GM03348 (cell line): Measurements from ENCODE around the gene EGFLAM.
"Not testable (repeated sequence)": the region's sequence is repeated elsewhere in the genome, so short reads cannot be mapped to it uniquely, and the experiment has no call there.

Experiments used
- DNase-seq: peaks from one replicate; pipeline ENCODE4 v3.0.0; 2012; ENCODE audit warnings: low spot score

The EGFLAM gene

DNA sequence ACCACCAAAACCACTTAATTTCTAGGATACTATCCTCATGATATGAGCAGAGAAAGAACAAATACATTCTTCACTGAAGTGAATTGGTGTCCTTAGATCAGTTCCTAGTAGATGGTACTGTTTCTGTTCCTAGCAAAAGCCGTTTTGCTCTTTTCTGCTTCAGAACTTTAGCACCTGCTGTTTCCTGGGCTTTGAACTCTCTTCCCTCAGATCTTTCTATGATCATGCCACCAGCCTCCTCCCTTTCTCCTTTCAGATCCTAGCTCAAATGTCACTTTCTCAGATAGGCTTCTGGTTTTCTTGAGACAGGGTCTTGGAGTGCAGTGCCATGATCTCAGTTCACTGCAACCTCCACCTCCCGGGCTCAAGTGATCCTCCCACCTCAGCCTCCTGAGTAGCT lies 118.0 kb downstream of the EGFLAM start:
- no peak for DNase-seq

DNA sequence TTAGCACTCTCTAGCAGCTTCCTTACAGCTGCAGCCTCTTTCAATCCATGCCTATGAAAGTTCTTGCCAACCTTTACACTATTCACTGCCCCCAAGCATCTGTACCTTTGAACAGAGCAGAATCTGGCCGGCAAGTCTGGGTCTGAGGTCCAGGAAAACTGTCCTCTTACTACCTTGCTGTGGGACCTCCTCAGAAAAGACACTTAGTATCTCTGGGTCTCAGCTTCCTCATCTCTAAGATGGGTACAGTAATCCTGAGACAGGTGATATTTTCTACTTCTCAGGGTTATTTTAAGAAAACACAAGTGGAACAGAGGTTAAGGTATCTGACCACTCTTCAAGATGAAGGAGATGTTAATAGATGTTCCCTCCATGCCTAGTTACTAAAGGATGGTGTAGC lies 120.2 kb downstream of the EGFLAM start:
- DNase-seq: no peak

DNA sequence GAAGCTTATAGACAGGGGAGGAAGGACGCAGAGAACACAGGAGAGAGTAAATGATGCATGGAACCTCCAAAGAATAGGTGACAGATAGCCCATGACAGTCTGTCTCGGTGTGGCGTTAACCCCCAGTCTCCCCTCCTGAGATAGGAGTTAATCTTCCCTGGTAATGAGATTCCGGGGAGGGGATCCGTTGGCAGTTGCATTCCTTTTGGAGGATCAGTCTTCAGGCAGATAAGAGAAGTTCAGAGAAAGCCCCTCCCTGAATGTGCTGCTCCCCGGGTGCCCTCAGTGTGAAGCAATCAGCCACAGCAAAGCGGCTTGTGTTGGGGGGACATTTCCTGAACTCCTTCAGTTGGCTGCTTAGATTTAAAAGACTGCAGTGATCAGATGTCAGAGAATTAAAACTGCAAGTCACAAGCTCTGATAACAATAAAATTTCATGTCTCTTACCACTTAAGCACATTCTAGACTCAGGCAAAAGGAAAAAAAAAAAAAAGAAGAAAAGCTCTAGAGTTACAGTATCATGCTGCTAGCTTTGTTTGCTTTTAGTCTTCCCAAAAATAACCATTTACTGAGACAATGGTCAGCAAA lies 121.1 kb downstream of the EGFLAM start:
- no peak for DNase-seq

DNA sequence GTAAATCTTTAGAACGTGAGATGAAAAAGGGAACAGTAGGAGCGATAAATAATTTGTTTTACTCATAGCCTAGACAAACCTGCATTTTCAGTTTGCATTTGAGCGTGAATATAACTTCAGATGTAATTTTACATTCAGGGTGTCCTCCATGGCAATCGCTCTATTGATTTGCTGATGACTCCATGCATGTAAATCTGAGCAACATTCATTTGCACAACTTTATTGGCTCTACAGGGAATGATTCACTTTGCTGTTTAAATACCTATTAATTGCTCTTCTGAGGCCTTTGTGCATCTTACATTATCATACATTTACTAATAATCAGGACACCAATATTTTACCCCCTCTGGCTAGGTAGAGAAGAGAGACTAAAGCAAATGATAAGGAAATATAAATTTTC lies 122.2 kb downstream of the EGFLAM start:
- no peak for DNase-seq

DNA sequence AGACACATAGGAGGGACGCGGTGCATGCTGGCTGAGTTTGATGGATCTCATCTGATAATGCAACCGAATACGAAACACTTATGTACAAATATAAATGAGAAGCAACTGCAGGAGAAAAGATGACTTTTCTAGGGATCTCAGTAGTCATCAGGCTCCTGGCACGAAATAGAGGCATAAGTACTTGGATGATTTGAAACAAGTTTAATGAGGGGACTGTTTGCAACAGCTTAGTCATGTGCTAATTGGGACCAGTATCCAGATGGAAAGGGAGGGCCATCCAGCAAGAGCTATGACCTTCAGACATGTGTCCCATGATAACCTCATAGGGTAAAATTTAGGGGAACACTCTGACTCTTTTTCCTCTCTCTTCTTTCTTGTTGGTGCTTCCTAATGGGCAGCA lies 123.0 kb downstream of the EGFLAM start:
- DNase-seq: no peak

DNA sequence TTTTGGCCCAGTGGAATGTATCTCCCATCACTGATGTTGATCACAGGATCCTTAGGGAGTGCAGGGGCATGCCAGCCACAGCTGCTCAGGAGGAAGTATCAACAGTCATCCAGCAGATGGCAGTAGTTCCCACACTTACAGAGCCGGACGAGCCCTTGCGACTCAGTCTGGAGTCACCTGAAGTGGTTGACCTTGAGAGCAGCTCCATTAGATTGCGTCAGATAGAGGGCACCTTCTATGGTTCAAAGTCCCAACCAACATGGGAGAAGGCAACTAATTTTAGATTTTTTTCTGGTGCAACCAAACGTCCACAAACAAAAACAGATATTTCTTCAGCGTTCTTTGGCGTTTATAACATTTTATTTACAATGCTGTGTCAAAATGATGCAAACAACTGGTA lies 124.5 kb downstream of the EGFLAM start:
- peak; percentile 86 for DNase-seq

DNA sequence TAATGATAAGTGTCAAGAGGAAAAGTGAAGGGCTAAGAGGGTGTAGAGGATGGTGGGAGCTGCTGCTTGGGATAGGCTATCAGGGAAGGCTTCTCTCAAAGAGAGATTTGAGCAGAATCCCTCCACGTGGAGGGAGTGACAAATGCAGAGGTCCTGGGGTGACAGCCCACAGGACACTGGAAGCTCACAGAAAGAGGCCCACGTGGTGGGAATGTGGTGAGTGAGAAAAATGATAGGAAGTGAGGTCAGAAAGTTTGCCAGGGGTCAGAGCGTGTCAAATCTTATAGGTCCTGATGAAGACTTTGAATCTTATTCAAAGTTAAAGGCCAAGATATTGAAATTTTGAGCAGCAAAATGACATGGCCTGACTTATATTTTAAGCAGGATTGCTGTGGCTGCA lies 125.3 kb downstream of the EGFLAM start:
- no peak for DNase-seq

DNA sequence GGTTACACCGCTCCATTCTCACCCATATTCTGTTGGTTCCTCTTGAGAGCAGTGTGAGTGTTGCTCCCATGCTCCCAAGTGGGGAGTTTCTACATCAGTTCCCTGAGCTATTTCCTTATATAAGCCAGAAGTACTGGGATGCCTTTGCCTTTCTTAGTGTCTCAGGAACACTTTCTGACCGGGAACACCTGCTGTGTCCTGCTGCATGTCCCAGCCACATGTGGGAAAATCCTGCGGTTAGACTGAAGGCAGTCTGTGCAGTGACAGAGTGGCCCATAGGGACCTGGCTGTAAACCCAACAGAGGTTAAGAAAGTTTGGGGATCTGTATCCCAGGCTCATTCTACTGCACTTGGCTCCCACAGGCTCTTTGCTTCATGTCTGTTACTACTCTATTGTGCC lies 126.0 kb downstream of the EGFLAM start:
- DNase-seq: no peak

DNA sequence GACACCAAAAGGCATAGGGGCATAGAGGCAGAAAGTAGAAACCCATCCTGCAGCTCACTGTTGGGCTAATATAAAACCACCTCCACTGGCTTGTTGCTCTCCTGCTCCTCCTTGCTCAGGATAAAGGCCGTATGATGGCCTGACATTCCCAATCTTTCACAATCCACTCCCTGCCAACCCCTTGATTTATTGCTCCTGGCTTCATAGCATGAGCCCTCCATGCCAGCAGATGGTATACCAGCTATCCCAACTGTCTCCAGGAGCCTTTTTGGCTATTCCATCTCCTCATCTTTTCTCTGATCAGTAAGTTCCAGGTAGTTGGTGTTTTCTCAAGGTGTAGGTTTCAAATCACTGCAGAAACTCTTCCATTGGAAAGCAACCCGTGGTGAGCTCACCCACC lies 128.8 kb downstream of the EGFLAM start:
- DNase-seq: no peak

DNA sequence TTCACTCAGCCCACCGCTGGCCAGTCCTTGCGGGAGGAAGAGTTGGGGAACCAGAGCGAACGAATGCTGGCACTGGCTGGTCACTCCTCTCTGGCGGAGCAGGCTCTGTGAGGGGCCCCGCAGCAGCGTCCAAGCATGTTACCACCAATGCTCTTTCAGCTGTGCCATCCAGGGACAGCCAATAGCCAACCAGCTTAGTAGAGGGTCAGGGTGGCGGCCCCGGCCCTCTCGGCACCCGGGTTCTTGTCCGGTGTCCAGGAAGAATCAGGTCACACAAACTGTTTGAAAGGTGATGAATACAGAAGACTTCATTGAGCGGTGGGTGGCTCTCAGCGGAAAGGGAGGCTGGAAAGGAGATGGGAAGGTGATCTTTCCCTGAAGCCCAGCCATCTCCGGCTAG lies 135.3 kb downstream of the EGFLAM start:
- DNase-seq: no peak

DNA sequence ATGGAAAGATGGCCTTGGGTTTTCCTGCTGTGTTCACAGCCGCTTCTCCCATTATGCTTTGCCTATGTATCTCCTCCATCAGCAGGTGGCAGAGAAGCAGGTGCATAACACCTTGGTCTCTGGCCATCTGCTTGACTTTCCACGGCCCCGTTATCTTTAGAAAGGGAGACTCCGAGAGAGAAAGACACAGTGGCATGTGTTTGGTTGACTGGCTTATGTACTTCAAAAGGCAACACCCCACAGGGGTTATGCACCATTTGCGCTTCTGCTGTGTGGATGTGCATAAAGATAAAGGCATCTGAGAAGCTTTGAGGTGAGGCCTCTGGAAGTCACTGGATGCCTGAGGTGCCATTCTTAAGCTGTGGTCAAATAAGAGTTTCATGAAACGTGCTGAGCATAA lies 138.4 kb downstream of the EGFLAM start:
- no peak for DNase-seq

DNA sequence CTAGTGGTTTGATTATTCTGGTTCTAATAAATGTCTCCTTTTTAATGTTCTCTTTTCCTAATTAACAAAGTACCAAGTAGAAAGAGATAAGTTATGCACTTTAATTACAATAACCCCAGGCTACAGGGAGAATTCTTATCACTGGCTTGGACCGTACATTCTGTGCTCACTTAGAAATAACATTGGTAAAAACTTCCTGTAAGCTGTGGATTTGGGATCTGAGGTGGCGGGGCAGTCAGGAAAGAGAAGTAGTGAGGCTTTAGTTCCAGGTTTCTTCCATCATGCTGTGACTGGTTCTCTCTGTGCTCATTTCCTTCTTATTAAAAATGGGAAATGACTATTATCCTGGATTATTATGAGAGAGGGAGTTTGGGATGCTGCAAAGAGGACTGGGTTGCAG lies 142.0 kb downstream of the EGFLAM start:
- DNase-seq: no peak

DNA sequence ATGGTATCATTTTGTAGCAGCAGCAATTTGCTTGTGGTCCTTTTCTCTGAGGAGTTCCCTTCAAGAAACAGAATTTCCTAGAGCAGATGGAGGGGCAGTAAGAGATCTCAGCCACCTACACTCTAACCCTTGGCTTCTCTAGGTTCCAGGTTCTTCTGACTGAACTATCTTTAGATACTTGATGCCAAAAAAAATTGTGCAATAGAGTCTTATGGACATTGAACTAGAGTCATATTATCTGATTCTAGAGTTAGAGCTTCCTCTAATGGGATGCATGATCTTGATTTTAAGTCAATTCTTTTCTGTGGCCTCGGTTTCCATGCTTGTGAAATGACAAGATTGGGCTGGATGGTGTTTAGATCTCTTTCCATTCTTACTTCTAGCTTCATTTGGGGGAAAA lies 142.8 kb downstream of the EGFLAM start:
- DNase-seq: no peak

DNA sequence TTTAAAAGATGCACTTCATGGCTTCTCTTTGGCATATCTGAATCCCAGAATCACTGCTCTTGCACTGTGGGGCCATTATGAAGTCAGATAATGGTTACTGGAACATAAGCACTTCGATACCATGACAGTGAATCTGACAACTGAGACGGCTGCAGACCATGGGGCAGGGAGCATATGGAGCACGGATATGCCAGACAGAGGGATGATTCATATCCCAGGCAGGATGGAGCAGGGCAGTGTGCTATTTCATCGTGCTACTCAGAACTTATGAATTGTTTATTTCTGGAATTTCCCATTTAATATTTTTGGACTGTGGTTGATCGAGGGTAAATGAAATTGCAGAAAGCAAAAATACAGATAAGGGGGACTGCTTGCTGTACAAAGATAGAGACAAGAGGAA lies 145.0 kb downstream of the EGFLAM start:
- peak; percentile 43 for DNase-seq

DNA sequence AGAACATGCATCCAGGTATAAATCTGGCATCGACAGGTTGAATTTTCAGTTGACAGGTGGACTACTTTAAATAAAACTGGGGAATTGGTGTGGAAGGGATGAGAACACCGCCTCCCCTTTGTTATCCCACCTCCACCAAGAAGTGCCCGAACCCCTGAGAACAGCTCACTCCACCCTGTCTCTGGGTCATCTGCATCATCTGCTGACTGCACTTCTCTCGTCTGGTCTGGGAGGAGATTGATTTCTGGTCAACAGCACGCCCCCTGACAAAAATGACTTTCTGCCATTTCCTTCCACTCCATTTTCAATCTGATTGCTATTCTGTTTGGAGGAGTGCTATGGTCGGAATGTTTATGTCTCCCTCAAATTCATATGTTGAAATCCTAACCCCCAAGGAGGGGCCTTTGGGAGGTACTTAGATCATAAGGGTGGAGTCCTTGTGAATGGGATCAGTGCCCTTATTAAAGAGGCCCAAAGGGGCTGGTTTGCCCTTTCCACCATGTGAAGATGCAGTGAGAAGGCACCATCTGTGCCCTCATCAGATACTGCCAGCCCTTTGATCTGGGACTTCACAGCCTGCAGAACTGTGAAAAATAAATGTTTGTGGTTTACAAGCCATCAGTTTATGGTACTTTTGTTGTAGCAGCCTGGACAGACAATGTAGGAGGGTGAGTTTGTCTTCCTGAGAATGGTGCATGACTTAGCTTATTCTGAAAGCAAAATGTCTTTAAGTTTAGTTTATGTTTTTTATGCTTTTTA lies 145.7 kb downstream of the EGFLAM start:
- DNase-seq: no peak

DNA sequence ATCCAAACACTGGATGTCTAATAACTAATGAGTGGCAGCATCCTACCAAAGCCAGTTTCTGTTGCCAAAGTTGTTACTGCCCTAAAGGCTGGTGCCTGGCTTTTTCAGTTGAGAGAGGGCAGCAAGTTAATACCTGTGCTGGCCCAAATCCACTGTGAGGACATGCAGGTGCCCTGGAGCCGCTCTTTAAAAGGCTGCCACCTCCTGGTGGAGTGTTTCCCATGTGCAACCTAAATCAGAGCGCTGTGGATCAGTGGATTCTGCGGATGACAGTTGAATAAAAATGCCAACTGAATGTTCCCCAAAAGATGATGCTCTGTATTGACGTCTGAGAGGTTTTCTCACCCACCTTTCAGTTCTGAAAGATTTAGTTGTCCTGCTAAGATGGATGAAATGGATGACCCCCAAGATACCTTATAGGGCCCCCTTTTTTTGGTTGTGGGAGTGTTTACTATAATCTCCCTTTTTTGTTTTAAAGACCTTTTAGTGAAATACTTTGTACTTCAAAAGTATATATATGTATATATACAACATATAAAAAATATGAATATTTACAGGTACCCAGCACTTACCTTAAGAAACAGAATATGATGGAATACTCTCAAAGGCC lies 146.4 kb downstream of the EGFLAM start:
- no peak for DNase-seq

DNA sequence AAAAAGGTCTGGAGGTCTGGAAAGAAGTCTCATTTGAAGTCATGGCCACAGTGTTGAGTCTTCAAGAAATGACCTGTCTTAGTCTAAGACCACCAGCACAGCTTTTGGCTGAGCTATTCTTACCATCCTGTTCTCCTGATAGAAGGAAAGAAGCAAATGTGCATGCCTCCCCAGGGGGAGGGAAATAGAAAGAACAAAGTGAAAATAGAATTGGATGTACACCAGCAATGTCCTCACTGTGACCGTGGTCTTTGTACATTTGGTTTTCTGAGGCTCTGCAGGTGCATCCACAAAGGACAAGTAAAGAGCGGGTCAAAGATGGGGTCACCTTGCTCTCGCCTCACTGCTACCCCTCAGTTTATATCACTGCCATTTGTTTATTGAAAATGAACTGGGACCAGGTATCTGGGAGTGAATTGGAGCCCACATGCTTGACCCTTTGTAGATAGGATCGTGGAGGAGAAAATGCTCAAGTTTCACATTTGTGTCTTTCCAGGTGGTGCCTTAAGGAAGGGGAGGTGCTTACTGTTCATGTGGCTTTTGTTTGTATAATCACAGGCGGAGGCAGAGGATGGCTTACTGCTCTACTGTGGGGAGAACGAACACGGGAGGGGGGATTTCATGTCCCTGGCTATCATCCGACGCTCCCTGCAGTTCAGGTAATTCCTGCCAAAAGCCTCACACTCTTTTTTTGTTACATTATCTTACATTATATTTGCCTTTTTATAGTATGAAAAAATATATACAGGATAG lies 150.3 kb downstream of the EGFLAM start:
- DNase-seq: no peak

DNA sequence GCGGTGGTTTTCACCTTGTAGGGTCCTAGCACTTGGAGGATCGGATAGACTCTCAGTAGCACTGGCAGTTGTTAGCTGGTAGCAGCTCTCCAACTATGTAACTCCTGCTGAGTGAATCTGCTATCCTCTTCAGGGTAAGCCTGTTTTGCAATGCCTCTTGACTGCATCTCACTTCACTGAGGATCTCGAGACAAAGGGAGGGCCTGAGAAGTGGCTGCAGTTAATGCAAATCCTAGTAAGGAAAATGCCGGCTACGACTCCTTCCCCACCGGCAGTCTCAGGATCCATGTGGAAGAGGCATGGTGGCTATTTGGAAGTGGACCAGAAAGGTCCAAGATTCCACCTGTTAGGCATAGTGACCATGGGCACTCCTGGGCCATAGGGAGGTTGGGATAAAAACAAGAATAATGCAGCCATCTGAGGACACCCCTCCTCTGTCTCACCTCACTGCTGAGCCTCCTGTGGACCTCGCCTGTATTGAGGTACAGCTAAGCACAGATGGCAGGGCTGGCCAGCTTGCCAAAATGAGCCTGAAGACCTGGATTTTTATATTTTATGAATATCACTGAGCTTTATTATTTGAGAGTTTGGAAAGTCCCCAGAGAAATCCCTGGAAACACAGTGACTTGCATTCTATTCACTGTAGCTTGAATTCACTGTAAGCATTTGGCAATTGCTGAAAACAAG lies 152.1 kb downstream of the EGFLAM start:
- DNase-seq: no peak

DNA sequence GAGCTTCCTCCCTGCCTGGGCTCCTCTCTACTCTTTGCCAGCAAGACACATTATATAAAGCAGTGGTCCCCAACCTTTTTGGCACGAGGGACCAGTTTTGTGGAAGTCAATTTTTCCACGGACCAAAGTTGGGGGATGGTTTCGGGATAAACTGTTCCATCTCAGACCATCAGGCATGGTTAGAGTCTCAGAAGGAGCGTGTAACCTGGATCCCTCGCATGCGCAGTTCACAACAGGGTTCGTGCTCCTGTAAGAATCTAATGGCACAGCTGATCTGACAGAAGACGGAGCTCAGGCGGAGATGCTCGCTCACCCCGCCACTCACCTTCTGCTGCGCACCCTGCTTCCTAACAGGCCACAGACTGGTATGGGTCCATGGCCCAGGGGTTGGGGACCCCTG lies 155.3 kb downstream of the EGFLAM start:
- no peak for DNase-seq

DNA sequence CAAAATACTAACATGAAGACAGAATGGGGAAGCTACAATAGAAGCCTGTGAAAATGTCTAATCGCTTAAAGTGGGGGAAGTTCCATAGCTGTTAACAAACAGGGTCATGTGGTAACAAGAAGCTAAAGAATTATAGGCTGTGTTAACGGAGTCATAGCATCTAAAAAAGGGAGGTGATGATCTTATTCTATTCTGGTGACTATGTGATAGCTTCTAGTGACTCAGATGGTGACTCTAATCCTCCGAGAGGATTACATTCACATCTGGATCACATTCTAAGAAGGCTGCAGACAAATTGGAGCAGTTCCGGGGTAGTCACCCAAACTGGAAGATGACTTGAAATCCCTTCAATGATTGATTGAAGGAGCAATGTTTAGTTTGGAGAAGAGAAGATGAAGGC lies 156.0 kb downstream of the EGFLAM start:
- peak; percentile 75 for DNase-seq

DNA sequence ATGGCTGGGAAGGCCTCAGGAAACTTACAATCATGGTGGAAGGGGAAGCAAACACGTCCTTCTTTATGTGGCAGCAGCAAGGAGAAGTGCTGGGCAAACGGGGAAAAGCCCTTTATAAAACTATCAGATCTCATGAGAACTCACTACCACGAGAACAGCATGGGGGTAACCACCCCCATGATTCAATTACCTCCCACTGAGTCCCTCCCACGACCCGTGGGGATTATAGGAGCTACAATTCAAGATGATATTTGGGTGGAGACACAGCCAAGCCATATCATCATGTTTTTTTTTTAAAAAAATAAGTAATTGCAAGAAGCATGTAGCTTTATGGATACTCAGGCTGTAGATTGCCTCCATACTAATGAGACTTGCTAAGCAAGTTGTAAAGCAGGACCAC lies 157.4 kb downstream of the EGFLAM start:
- DNase-seq: not testable (repeated sequence)

DNA sequence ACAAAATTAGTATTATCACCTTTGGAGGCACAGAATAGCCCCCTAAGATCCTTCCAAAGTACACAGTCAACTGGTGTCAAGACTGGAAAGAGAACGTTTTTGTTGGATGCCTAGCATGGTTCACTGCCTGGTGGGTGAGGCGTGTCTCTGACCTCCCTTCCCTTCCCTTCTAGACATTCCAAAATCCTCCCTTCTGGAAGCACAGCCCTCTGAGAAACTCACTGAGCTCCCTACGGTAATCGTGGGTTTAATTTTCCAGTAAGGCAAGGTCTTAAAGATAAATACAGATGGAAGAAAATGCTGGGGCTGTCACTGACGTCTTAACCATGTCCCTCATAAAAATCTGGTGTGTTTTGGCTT lies 159.3 kb downstream of the EGFLAM start:
- DNase-seq: no peak

DNA sequence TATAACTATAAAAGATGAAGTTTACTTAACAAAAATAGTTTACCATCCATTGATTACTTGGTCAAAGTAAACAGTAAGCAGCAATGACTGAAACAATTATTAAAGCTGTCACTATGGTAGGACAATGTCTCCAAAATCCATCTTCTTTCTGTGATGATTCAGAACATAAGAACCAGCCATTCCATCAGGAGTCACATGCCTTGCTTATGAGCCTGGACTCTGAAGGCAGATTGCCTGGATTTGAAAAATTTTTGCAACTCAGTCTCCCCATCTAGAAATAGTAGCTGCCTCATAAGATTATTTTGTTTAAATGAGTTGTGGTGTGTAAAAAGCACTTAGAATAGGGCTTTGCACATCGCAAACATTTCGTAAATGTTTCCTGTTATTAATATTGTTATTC lies 161.9 kb downstream of the EGFLAM start:
- peak; percentile 56 for DNase-seq
